ENCODE measurements around the gene XIST.
"Not testable (repeated sequence)": the region's sequence is repeated elsewhere in the genome, so short reads cannot be mapped to it uniquely, and the experiment has no call there.

The XIST gene

GRCh38 chrX:73792511-73792910 is 60.0 kb downstream of the XIST start:
- FAIRE-seq: not testable (repeated sequence)

DNA sequence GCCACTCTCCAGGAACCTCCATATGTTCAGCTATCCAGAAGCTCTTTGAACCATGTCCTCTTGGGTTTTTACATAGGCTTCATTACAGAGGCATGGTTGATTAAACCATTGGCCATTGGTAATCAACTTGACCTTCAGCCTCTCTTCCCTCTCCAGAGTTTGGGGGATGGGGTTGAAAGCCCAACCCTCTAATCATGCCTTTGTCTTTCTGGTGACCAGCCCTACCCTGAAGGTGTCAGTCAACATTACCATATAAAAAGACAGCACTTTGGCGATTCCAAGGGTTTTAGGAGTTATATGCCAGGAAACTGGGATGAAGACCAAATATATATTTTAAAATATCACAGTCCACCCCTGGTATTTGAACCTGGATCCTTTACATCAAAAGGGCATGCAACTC is 67.0 kb downstream of the XIST start:
- FAIRE-seq: no peak

Measured in TTC549 (cell line).